Activated B cell treated with CpG ODN at 0.5 μM for 24 hours (primary cell): ENCODE data around the gene MACROD1. TPM values are rescaled to one million over a fixed set of nuclear protein-coding genes. Genes with fewer than 3 reads are reported as not detected.

ENCODE experiments used
- ATAC-seq: fragments of 200-7000 bp; cut with Tn5 transposase; one replicate; pipeline ENCODE4 v1.10.0; 2021; ENCODE audit warnings: low read depth, mild to moderate bottlenecking, moderate library complexity
- CTCF ChIA-PET: fragments of 350-600 bp; sonication (Branson Sonifier 250); formaldehyde crosslinking; loops from one replicate; lab custom pipeline; 2021; ENCODE audit warnings: antibody characterized with exemption; lab: Charles Lee
- POLR2A ChIA-PET: fragments of 350-600 bp; sonication (Branson Sonifier 250); formaldehyde crosslinking; loops from one replicate; lab custom pipeline; 2021; ENCODE audit warnings: antibody characterized with exemption; lab: Charles Lee
- DNase-seq: peaks from one replicate; pipeline ENCODE4 v3.0.0; 2022
- H3K27ac Mint-ChIP-seq: one replicate; pipeline ENCODE4 v1.8.0; 2020; ENCODE audit warnings: mixed read lengths
- H3K27me3 Mint-ChIP-seq: one replicate; pipeline ENCODE4 v1.8.0; 2021; ENCODE audit warnings: mixed read lengths
- H3K36me3 Mint-ChIP-seq: one replicate; pipeline ENCODE4 v1.8.0; 2021; ENCODE audit warnings: low read depth, mixed read lengths
- H3K4me1 Mint-ChIP-seq: one replicate; pipeline ENCODE4 v1.8.0; 2021; ENCODE audit warnings: mixed read lengths
- H3K4me3 Mint-ChIP-seq: one replicate; pipeline ENCODE4 v1.8.0; 2020; ENCODE audit warnings: mild to moderate bottlenecking, mixed read lengths
- H3K9me3 Mint-ChIP-seq: one replicate; pipeline ENCODE4 v1.8.0; 2020; ENCODE audit warnings: mixed read lengths
- intact Hi-C: fragments of 100-400 bp; cut with micrococcal nuclease; formaldehyde crosslinking; loops from one replicate; pipeline ENCODE4 v1.15.1; 2024
- total RNA-seq: library from RNA; stranded (reverse); gene quantifications from 2 replicates; pipeline ENCODE4 v1.2.3, GENCODE V29; 2022
- TF ChIP-seq, protein P1 (sequence below): fragments of 200-600 bp; IDR thresholded peaks from one replicate; pipeline ENCODE4 v1.8.0; 2022; ENCODE audit warnings: antibody characterized with exemption, mild to moderate bottlenecking

The MACROD1 gene
- total RNA-seq, 1 donor from 2014 or later, result 4.5 TPM

DNA sequence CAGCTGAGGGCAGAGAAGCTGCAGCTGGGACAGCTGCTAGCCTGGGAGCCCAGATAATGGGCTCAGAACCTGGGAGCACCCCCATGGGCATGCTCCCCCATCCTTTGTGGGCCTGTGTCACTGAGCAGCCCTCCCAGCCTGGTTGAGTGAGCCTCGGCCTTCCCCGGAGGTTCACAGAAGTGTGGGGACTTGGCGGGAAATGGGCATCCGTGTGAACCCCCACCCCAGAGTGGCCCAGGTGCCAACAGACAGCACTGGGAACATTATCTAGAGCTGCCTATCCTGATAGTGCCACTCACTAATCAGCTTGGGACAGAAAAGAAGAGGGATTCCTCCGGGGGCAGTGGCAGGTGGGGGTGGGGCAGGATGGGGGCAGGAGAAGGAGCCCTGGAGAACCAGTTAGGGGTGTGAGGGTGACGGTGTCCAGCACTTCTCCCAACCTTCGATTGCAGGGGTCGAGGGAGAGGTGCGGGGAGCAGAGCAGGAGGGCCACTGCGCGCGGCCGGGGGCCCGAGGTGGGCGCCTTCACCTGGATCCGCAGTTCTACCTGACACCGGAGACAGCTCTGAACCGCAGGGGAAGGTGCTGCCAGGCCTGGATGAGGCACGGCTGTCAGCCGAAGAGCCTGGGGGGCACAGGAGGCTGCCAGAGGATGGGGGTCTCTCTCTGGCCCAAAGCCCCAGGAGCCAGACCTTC, 97.1 kb downstream of the MACROD1 start:
- no peak overlapping the region for H3K4me3 Mint-ChIP-seq
- TF ChIP-seq, protein P1, sequence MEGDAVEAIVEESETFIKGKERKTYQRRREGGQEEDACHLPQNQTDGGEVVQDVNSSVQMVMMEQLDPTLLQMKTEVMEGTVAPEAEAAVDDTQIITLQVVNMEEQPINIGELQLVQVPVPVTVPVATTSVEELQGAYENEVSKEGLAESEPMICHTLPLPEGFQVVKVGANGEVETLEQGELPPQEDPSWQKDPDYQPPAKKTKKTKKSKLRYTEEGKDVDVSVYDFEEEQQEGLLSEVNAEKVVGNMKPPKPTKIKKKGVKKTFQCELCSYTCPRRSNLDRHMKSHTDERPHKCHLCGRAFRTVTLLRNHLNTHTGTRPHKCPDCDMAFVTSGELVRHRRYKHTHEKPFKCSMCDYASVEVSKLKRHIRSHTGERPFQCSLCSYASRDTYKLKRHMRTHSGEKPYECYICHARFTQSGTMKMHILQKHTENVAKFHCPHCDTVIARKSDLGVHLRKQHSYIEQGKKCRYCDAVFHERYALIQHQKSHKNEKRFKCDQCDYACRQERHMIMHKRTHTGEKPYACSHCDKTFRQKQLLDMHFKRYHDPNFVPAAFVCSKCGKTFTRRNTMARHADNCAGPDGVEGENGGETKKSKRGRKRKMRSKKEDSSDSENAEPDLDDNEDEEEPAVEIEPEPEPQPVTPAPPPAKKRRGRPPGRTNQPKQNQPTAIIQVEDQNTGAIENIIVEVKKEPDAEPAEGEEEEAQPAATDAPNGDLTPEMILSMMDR, result no peak

DNA sequence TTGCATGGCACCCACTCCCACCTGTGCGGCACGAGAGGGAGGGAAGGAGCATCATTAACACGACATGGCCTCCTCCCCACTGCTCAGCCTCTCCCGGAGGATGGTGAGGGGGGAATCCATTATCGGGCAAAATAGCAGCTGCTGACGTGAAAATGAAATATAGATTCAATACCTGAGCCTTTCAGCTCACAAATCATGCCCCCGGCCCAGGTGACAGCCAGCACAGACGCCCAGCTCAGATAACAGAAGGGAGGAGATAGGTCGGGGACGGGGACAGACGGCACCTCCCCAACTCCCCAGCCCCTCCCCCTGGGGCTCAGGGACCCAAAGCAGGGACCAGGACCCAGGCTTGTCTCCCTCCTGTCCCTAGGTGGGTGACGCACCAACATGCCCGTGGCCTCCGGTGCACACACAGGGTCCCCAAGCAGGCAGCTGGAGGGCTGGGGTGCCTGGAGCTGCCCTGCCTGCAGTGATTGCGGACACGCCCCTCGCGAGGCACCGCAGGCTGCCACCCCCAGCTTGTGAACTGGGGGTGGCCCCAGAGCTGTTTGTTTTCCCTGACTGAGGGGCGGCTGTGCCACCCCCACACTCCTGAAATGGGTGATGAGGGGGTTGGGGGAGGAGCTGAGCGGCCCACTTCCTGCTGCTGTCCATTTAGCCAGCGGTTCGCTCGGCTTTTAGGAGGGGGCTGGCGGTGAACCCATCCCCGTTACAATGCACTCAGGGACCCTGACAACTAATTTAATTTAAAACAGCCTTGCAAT, 98.5 kb downstream of the MACROD1 start:
- H3K27me3 Mint-ChIP-seq, result peaks cover 8% of the 10 kb centered on the region
- ATAC-seq, result no peak
- intact Hi-C loops, result no loop called here
- no peaks in the 10 kb centered on the region for H3K36me3 Mint-ChIP-seq
- H3K4me1 Mint-ChIP-seq, result no peaks in the 10 kb centered on the region
- no peak for DNase-seq
- TF ChIP-seq, protein P1, result no peak
- ChIA-PET CTCF (no interaction called here), POLR2A (interaction anchor here (0.6 kb wide), 1 partner anchor 99 kb away, joined by 7 read pairs; no protein-coding TSS in a partner anchor)
- no peak overlapping the region for H3K27ac Mint-ChIP-seq
- no peak overlapping the region for H3K4me3 Mint-ChIP-seq
- no peaks in the 10 kb centered on the region for H3K9me3 Mint-ChIP-seq

More for the DNA sequence above, 97.1 kb downstream of the MACROD1 start:
- ChIA-PET POLR2A (no interaction called here), CTCF (no interaction called here)
- intact Hi-C loops, result no loop called here
- Mint-ChIP-seq H3K9me3 (no peaks in the 10 kb centered on the region), H3K4me1 (no peaks in the 10 kb centered on the region), H3K27me3 (peaks cover 2% of the 10 kb centered on the region), H3K27ac (no peak overlapping the region), H3K36me3 (no peaks in the 10 kb centered on the region)
- DNase-seq (no peak), ATAC-seq (no peak)

DNA sequence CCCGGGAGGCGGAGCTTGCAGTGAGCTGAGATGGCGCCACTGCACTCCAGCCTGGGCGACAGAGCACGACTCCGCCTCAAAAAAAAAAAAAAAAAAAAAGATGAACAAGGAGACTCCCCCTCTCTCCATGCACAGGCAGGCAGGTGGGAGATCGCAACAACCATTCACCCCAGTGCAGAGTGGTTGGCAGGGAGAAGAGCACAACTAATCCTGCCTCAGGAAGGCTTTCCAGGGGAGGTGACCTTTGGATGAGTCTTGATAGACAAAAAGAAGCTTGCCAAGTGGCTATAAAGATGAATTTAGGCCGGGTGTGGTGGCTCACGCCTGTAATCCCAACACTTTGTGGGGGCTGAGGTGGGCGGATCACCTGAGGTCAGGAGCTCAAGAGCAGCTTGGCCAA, 100.2 kb downstream of the MACROD1 start:
- Mint-ChIP-seq H3K36me3 (no peaks in the 10 kb centered on the region), H3K9me3 (no peaks in the 10 kb centered on the region), H3K4me3 (no peak overlapping the region), H3K27me3 (peaks cover 14% of the 10 kb centered on the region), H3K27ac (no peak overlapping the region), H3K4me1 (peaks cover 6% of the 10 kb centered on the region)
- DNase-seq, result no peak
- ChIA-PET CTCF (no interaction called here), POLR2A (no interaction called here)
- TF ChIP-seq, protein P1, result no peak
- intact Hi-C loops, result no loop called here
- no peak for ATAC-seq

DNA sequence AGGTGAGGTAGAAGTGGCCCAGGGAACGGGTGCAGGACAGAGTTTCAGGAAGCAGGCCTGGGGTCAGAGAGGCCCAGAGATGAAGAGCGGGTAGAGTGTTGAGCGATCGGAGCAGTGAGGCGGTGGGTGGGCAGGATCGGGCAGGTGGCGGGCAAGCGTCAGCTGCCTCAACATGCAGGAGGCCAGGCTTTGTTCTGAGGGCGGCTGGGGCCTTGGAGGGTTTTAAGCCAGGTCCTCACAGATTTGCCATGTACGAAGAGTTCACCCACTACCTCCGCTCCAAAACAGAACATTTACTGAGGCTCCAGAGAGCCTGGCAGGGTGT, 100.8 kb downstream of the MACROD1 start:
- H3K27me3 Mint-ChIP-seq, result peaks cover 16% of the 10 kb centered on the region
- no peak overlapping the region for H3K4me3 Mint-ChIP-seq
- H3K9me3 Mint-ChIP-seq, result no peaks in the 10 kb centered on the region
- TF ChIP-seq, protein P1, result no peak
- no peak for DNase-seq
- ATAC-seq, result no peak
- no peak overlapping the region for H3K27ac Mint-ChIP-seq
- ChIA-PET POLR2A (no interaction called here), CTCF (no interaction called here)
- intact Hi-C loops, result no loop called here
- no peaks in the 10 kb centered on the region for H3K36me3 Mint-ChIP-seq
- peaks cover 8% of the 10 kb centered on the region for H3K4me1 Mint-ChIP-seq

DNA sequence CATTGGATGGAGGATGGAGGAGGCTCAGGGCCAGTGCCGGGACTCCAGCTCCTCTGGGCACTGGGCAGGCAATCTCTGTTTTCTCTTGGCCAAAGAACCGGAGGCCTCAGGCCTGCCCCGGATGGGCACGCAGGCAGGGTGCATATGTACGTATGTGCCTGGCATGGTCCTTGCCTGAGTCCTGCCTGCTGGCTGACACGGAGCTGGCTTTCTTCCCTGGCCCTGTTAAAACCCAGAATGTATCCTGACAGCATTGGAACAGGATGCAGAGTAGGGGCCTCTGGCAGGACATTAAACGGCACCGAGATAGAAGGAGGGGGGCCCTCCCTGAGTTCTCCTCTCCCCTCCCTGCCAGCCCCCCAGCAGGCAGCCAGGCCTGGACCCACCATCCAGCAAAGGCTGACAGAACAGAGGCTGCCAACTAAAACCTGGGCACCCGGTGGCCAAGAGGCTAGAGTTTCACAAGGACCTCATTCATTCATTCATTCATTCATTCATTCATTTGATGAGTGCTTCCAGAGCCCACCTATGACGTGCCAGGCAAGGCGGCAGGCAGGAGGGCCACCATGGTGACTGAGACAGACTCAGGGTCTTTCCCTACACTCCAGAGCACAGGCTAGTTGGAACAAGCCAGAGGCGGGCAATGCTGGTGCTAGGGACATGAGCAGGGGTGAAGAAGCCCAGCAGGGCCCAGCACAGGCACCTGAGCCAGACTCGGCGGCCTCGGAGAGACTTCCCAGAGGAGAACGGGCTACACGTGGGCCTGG, 101.4 kb downstream of the MACROD1 start:
- TF ChIP-seq, protein P1, result no peak
- DNase-seq, result no peak
- H3K4me1 Mint-ChIP-seq, result peaks cover 8% of the 10 kb centered on the region
- intact Hi-C loops, result no loop called here
- no peaks in the 10 kb centered on the region for H3K36me3 Mint-ChIP-seq
- no peak overlapping the region for H3K4me3 Mint-ChIP-seq
- no peak overlapping the region for H3K27ac Mint-ChIP-seq
- H3K27me3 Mint-ChIP-seq, result peaks cover 16% of the 10 kb centered on the region
- POLR2A ChIA-PET, result no interaction called here
- CTCF ChIA-PET, result no interaction called here
- H3K9me3 Mint-ChIP-seq, result no peaks in the 10 kb centered on the region
- ATAC-seq, result no peak
